ENCODE measurements around the gene NPTX2.

GRCh38 chr7:98603399-98603788, 13.7 kb upstream of the NPTX2 start:
- no peak for TF ChIP-seq CTCF (IDR thresholded peaks at IDR 0.05)
- TF ChIP-seq POLR2A (IDR thresholded peaks at IDR 0.05; ENCODE audit: low read depth) = no peak
- TF ChIP-seq POLR2AphosphoS5 (IDR thresholded peaks at IDR 0.05) = no peak
